Parathyroid adenoma (tissue), 2 donors: Measurements from ENCODE around the gene GPSM1.
"Not testable (repeated sequence)": the region's sequence is repeated elsewhere in the genome, so short reads cannot be mapped to it uniquely, and the experiment has no call there.

Experiments
- H2AFZ ChIP-seq: fragments of 300-600 bp; sonication (generic); one replicate; pipeline ENCODE4 v1.7.0; 2017; ENCODE audit warnings: antibody characterized with exemption, mild to moderate bottlenecking
- H3K27ac ChIP-seq: fragments of 300-600 bp; sonication (generic); one replicate; pipeline ENCODE4 v1.7.0; 2017
- H3K27me3 ChIP-seq: fragments of 300-600 bp; sonication (generic); one replicate; pipeline ENCODE4 v1.7.0; 2017; ENCODE audit warnings: low read length; ENCODE audit not compliant: control insufficient read depth, insufficient read depth
- H3K36me3 ChIP-seq: fragments of 300-600 bp; sonication (generic); one replicate; pipeline ENCODE4 v1.7.0; 2017; ENCODE audit warnings: low read length; ENCODE audit not compliant: control insufficient read depth, insufficient read depth
- H3K4me1 ChIP-seq: fragments of 300-600 bp; sonication (generic); one replicate; pipeline ENCODE4 v1.7.0; 2017; ENCODE audit warnings: control low read depth
- H3K4me2 ChIP-seq: fragments of 300-600 bp; sonication (generic); one replicate; pipeline ENCODE4 v1.7.0; 2017; ENCODE audit warnings: low read length
- H3K4me3 ChIP-seq: fragments of 300-600 bp; sonication (generic); one replicate; pipeline ENCODE4 v1.7.0; 2017; ENCODE audit warnings: low read depth, low read length
- H3K79me2 ChIP-seq: fragments of 300-600 bp; sonication (generic); one replicate; pipeline ENCODE4 v1.7.0; 2017; ENCODE audit warnings: control low read depth
- H3K9ac ChIP-seq: fragments of 300-600 bp; sonication (generic); one replicate; pipeline ENCODE4 v1.7.0; 2017; ENCODE audit warnings: mild to moderate bottlenecking
- H3K9me3 ChIP-seq: fragments of 300-600 bp; sonication (generic); one replicate; pipeline ENCODE4 v1.7.0; 2017; ENCODE audit warnings: low read length; ENCODE audit not compliant: control insufficient read depth
- TF ChIP-seq, protein P1 (sequence below): fragments of 300-600 bp; sonication (generic); IDR thresholded peaks from one replicate; pipeline ENCODE4 v1.7.0; 2017; ENCODE audit warnings: antibody characterized with exemption, mild to moderate bottlenecking
- donor health status: primary hyperparathyroidism.

Gene GPSM1

DNA sequence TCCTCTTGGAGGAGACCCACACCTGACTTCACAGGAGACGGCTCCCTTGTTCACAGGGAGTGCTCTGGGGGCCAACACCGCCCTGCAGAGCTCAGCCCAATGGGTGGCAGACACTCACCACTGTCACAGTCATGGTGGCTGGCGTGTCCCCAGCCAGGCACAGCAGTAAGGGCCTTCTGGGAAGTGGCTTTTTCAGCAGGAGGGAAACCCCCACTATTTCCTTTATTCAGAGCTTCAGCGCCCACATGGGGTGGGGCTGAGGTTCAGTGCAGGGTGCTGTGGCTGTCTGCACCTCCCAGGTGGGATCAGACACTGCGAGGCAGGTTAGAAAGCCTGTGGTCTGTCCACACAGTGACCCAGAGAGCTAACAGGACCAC, 76.2 kb downstream of the GPSM1 start:
- no peaks in the 10 kb centered on the region for H3K79me2 ChIP-seq
- TF ChIP-seq, protein P1, sequence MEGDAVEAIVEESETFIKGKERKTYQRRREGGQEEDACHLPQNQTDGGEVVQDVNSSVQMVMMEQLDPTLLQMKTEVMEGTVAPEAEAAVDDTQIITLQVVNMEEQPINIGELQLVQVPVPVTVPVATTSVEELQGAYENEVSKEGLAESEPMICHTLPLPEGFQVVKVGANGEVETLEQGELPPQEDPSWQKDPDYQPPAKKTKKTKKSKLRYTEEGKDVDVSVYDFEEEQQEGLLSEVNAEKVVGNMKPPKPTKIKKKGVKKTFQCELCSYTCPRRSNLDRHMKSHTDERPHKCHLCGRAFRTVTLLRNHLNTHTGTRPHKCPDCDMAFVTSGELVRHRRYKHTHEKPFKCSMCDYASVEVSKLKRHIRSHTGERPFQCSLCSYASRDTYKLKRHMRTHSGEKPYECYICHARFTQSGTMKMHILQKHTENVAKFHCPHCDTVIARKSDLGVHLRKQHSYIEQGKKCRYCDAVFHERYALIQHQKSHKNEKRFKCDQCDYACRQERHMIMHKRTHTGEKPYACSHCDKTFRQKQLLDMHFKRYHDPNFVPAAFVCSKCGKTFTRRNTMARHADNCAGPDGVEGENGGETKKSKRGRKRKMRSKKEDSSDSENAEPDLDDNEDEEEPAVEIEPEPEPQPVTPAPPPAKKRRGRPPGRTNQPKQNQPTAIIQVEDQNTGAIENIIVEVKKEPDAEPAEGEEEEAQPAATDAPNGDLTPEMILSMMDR: no peak
- no peak overlapping the region for H3K27ac ChIP-seq
- H3K9ac ChIP-seq: no peak overlapping the region
- H3K36me3 ChIP-seq: no peaks in the 10 kb centered on the region
- no peaks in the 10 kb centered on the region for H3K27me3 ChIP-seq
- no peaks in the 10 kb centered on the region for H3K9me3 ChIP-seq
- H3K4me2 ChIP-seq: no peak overlapping the region
- no peak overlapping the region for H2AFZ ChIP-seq
- H3K4me3 ChIP-seq: no peak overlapping the region
- H3K4me1 ChIP-seq: no peaks in the 10 kb centered on the region

DNA sequence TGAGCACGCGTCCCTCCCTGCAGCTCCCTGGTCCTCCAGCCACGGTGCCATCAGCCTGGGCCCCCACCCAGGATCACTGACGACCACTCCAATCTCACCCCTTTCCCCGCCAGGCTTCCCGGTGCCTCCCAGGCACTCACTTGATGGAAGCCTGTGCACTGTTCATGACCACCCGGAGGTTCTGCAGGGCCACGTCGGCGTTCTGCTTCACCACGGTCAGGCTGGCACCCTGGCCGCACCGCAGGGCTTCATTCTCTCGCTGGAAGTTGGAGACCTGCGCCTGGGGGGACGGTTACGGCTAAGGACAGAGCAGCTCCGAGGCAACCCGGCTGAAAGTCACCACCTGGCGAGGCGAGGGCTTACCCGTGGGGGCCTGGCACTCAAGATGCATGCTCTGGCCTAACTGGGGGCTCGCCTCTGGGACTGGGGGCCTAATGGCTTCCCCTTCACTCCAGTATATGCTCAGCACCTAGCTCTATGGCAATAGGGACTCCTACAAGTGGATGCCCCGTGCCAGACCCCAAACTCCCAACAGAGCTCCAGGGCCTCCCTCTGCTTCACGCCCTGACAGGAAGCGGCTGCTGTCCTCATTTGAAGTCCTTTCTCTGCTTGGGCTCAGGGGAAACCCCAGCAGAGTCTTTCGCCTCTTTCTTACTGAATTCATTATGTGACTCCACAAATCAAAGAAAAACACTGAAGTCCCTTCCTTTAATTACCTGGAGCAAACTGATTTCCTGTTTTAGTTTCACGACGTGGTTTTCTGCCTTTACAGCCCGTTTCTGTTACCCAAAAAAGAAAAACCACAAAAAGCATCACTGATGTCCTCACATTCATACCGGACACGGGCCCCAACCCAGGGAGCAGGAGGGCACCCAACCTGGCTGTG, 76.8 kb downstream of the GPSM1 start:
- H3K9ac ChIP-seq: no peak overlapping the region
- H3K4me2 ChIP-seq: no peak overlapping the region
- no peaks in the 10 kb centered on the region for H3K4me1 ChIP-seq
- H3K27ac ChIP-seq: no peak overlapping the region
- H3K4me3 ChIP-seq: no peak overlapping the region
- H2AFZ ChIP-seq: no peak overlapping the region
- no peaks in the 10 kb centered on the region for H3K79me2 ChIP-seq
- H3K27me3 ChIP-seq: no peaks in the 10 kb centered on the region
- no peaks in the 10 kb centered on the region for H3K9me3 ChIP-seq
- no peaks in the 10 kb centered on the region for H3K36me3 ChIP-seq
- TF ChIP-seq, protein P1: no peak

DNA sequence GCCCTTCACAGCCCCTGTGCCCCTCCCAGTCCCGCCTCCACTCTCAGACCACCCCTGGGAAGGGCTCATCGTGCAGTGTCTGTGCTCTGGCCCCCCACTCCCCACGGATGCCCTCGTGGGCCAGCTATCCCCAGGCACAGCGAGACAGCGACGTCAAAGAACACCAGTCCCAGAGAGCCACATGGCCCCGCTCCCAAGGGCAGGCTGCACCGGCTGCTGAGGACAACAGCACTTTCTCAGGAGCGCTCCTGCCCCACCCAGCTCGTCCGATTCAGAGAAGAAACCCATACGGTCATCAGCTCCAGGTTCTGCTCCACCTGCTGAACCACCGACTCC, 77.4 kb downstream of the GPSM1 start:
- H3K79me2 ChIP-seq: no peaks in the 10 kb centered on the region
- H3K9ac ChIP-seq: no peak overlapping the region
- no peak overlapping the region for H2AFZ ChIP-seq
- no peaks in the 10 kb centered on the region for H3K27me3 ChIP-seq
- no peaks in the 10 kb centered on the region for H3K36me3 ChIP-seq
- TF ChIP-seq, protein P1: no peak
- H3K9me3 ChIP-seq: no peaks in the 10 kb centered on the region
- no peak overlapping the region for H3K4me3 ChIP-seq
- H3K4me2 ChIP-seq: no peak overlapping the region
- no peak overlapping the region for H3K27ac ChIP-seq
- no peaks in the 10 kb centered on the region for H3K4me1 ChIP-seq

DNA sequence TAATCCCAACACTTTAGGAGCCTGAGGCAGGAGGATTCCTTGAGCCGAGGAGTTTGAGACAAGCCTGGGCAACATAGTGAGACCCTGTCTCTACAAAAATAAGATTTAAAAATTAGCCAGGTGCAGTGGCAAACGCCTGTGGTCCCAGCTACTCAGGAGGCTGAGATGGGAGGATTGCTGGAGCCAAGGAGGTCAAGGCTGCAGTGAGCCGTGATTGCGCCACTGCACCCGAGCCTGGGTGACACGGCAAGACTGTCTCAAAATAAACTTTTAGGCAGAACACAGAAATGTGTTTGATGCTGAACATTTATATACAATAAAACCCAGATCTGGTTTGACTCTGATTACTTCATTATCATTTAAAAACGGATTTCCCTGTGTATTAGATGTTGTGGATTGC, 78.1 kb downstream of the GPSM1 start:
- Histone ChIP-seq H3K27ac (no peak overlapping the region), H3K4me1 (no peaks in the 10 kb centered on the region), H3K9ac (no peak overlapping the region), H3K79me2 (no peaks in the 10 kb centered on the region), H2AFZ (no peak overlapping the region), H3K4me3 (no peak overlapping the region), H3K4me2 (no peak overlapping the region), H3K27me3 (no peaks in the 10 kb centered on the region), H3K36me3 (no peaks in the 10 kb centered on the region), H3K9me3 (no peaks in the 10 kb centered on the region)
- TF ChIP-seq, protein P1: no peak

DNA sequence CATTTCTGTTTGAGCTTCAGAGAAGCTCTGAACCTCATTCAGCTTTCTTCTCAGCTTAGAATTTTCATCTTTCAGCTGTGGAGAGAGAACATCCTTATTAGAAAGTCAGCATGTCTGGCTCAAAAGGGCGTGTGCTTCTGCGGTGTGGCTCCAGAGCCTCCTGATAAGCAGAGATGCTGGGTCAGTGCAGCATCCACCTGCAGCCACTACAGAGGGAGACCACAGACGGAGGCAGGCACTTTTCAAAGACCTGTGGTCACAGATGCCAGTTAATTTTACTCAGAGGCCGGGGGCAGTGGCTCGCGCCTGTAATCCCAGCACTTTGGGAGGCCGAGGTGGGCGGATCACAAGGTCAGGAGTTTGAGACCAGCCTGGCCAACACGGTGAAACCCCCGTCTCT, 78.6 kb downstream of the GPSM1 start:
- H3K27ac ChIP-seq, H3K4me2 ChIP-seq, H3K27me3 ChIP-seq, H3K79me2 ChIP-seq, H3K4me1 ChIP-seq, H3K4me3 ChIP-seq, H2AFZ ChIP-seq, H3K9me3 ChIP-seq, H3K36me3 ChIP-seq, H3K9ac ChIP-seq: not testable (repeated sequence)

DNA sequence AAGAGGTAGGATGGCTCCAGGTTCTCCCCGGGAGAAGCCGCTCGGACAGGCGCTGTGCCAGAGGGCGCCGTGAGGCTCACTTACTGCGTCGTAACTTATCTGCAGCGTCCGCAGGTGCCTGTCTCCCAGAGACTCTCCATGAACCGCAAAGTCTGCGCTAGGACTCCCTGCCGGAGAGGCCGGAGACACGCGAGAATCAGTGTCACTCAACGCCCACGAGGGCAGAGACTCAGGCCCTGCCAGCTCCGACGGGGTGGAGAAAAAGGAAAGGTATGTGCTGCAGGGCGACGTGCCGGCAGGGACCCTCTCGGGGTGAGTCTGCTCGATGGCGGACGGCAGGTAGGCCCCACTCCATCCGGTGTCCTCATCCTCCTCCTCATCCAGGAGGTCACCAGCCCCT, 79.7 kb downstream of the GPSM1 start:
- H3K36me3 ChIP-seq, H2AFZ ChIP-seq, H3K4me1 ChIP-seq, H3K4me2 ChIP-seq, H3K27ac ChIP-seq, H3K9me3 ChIP-seq, H3K27me3 ChIP-seq, H3K9ac ChIP-seq, H3K4me3 ChIP-seq: not testable (repeated sequence)
- H3K79me2 ChIP-seq: peaks cover 11% of the 10 kb centered on the region
